Adrenal gland (tissue), 5 donors: Measurements from ENCODE around the gene CALN1.

ENCODE experiments used
- POLR2A ChIP-seq, 2 donors: fragments of 450-650 bp; IDR thresholded peaks; one replicate each; pipeline ENCODE4 v1.6.1; 2017; ENCODE audit warnings: antibody characterized with exemption in 2 of 2, mild to moderate bottlenecking in 2 of 2, moderate library complexity in 1 of 2
- TF ChIP-seq, protein P1 (sequence below), 6 experiments: fragments of 450-650 bp in 4 of 6; fragments of 200-600 bp in 2 of 6; sonication (generic) in 1 of 6; IDR thresholded peaks; 1 replicate in 5 of 6; 2 replicates in 1 of 6; pipeline versions ENCODE4 v1.5.1 to v1.8.0; 2016 to 2021; ENCODE audit warnings: antibody characterized with exemption in 6 of 6, mild to moderate bottlenecking in 2 of 6, moderate library complexity in 1 of 6
- donor health status: DM: no; HTN: no; CAD: no.

- TF ChIP-seq, protein P1, sequence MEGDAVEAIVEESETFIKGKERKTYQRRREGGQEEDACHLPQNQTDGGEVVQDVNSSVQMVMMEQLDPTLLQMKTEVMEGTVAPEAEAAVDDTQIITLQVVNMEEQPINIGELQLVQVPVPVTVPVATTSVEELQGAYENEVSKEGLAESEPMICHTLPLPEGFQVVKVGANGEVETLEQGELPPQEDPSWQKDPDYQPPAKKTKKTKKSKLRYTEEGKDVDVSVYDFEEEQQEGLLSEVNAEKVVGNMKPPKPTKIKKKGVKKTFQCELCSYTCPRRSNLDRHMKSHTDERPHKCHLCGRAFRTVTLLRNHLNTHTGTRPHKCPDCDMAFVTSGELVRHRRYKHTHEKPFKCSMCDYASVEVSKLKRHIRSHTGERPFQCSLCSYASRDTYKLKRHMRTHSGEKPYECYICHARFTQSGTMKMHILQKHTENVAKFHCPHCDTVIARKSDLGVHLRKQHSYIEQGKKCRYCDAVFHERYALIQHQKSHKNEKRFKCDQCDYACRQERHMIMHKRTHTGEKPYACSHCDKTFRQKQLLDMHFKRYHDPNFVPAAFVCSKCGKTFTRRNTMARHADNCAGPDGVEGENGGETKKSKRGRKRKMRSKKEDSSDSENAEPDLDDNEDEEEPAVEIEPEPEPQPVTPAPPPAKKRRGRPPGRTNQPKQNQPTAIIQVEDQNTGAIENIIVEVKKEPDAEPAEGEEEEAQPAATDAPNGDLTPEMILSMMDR (IDR thresholded peaks at IDR 0.05) = no peak
- no peak for TF ChIP-seq POLR2A (IDR thresholded peaks at IDR 0.05)
Observed at GRCh38 chr7:72275382-72276070, 136.6 kb downstream of the CALN1 start.
